K562 (cell line): ENCODE measurements around the gene LHB. TPM values are rescaled to one million over a fixed set of nuclear protein-coding genes. Genes with fewer than 3 reads are reported as not detected.

Source experiments
- ATF7 ChIP-seq: fragments of 450-650 bp; IDR thresholded peaks from 2 replicates; pipeline ENCODE4 v1.7.1; 2014; ENCODE audit warnings: mild to moderate bottlenecking, moderate library complexity
- DDX20 ChIP-seq: fragments of 450-650 bp; IDR thresholded peaks from 2 replicates; pipeline ENCODE4 v1.6.1; 2016; ENCODE audit warnings: missing genetic modification characterization, low read depth, mild to moderate bottlenecking, missing compliant biosample characterization, moderate library complexity
- DEAF1 ChIP-seq: fragments of 450-650 bp; formaldehyde crosslinking; IDR thresholded peaks from 2 replicates; pipeline ENCODE4 v1.4.0; 2020; ENCODE audit warnings: mild to moderate bottlenecking, moderate library complexity
- GABPA ChIP-seq: fragments of 200-800 bp; sonication (Bioruptor generic); conservative IDR thresholded peaks from 2 replicates; pipeline ENCODE4 v1.6.1; 2016; ENCODE audit warnings: low read depth, missing genetic modification characterization, missing compliant biosample characterization
- GMEB1 ChIP-seq: fragments of 250-450 bp; sonication (Bioruptor Pico); IDR thresholded peaks from 2 replicates; pipeline ENCODE4 v1.4.0; 2020; ENCODE audit warnings: mild to moderate bottlenecking
- ID3 ChIP-seq, 2 experiments: fragments of 250-450 bp in 1 of 2; fragments of 450-650 bp in 1 of 2; sonication (Bioruptor Pico) in 1 of 2; IDR thresholded peaks; 2 replicates each; pipeline versions ENCODE4 v1.6.1 to v1.8.0; 2016 to 2021; ENCODE audit warnings: mild to moderate bottlenecking in 2 of 2, moderate library complexity in 2 of 2, missing compliant biosample characterization in 1 of 2, missing genetic modification characterization in 1 of 2
- KLF6 ChIP-seq: fragments of 250-450 bp; sonication (Bioruptor Pico); IDR thresholded peaks from 2 replicates; pipeline ENCODE4 v1.4.0; 2020; ENCODE audit warnings: mild to moderate bottlenecking, moderate library complexity, borderline replicate concordance
- MECOM ChIP-seq: fragments of 250-450 bp; sonication (Bioruptor Pico); IDR thresholded peaks from 2 replicates; pipeline ENCODE4 v1.8.0; 2022; ENCODE audit warnings: inconsistent platforms
- PHF20 ChIP-seq: fragments of 450-650 bp; IDR thresholded peaks from 2 replicates; pipeline ENCODE4 v1.6.1; 2018; ENCODE audit not compliant: partially characterized antibody
- POU5F1 ChIP-seq: fragments of 150-350 bp; IDR thresholded peaks from 2 replicates; pipeline ENCODE4 v1.6.1; 2014; ENCODE audit warnings: borderline replicate concordance, low read length, low read depth, mild to moderate bottlenecking; ENCODE audit not compliant: partially characterized antibody
- RHOXF2B ChIP-seq: fragments of 250-450 bp; sonication (Bioruptor Pico); conservative IDR thresholded peaks from 2 replicates; pipeline ENCODE4 v1.5.1; 2021
- VEZF1 ChIP-seq: fragments of 200-800 bp; sonication (Bioruptor generic); IDR thresholded peaks from 2 replicates; pipeline ENCODE4 v1.6.1; 2017; ENCODE audit warnings: missing genetic modification characterization, missing compliant biosample characterization
- XRCC5 ChIP-seq: fragments of 200-400 bp; formaldehyde crosslinking; IDR thresholded peaks from 2 replicates; pipeline ENCODE4 v1.6.1; 2017; ENCODE audit warnings: low read depth, mild to moderate bottlenecking, low read length
- ZNF197 ChIP-seq: fragments of 200-800 bp; sonication (Bioruptor generic); IDR thresholded peaks from 2 replicates; pipeline ENCODE4 v1.6.1; 2016; ENCODE audit warnings: low read depth, missing genetic modification characterization, missing compliant biosample characterization
- ZNF280A ChIP-seq: fragments of 450-650 bp; IDR thresholded peaks from 2 replicates; pipeline ENCODE4 v1.6.1; 2018; ENCODE audit warnings: mild to moderate bottlenecking, low read depth; ENCODE audit not compliant: partially characterized antibody
- ZNF347 ChIP-seq: fragments of 450-650 bp; formaldehyde crosslinking; IDR thresholded peaks from 2 replicates; pipeline ENCODE4 v1.4.0; 2020; ENCODE audit warnings: low read depth, mild to moderate bottlenecking, moderate library complexity
- ZNF584 ChIP-seq: fragments of 200-800 bp; sonication (Bioruptor generic); IDR thresholded peaks from 2 replicates; pipeline ENCODE4 v1.6.1; 2016; ENCODE audit warnings: low read depth, mild to moderate bottlenecking, missing genetic modification characterization, missing compliant biosample characterization
- ZNF699 ChIP-seq: fragments of 250-450 bp; sonication (Bioruptor Pico); IDR thresholded peaks from 2 replicates; pipeline ENCODE4 v1.8.0; 2021; ENCODE audit warnings: mild to moderate bottlenecking, moderate library complexity; ENCODE audit not compliant: insufficient replicate concordance
- polyA plus RNA-seq, 8 experiments: library from polyadenylated mRNA; depleted of rRNA in 4 of 8; stranded (reverse) in 5 of 8; unstranded in 3 of 8; fragments of >200 nt; fragmentation: Nextera tagmentation in 2 of 8; fragmentation: Illumina TruSeq in 1 of 8; extraction: Ambion mirVana in 2 of 8; extraction: Trizol in 1 of 8; gene quantifications; 2 replicates each; pipeline versions ENCODE4 v1.2.1 to v1.2.3, GENCODE V29; 2011 to 2014; ENCODE audit warnings: inconsistent platforms in 1 of 8, missing spikeins in 1 of 8
- total RNA-seq, 7 experiments: library from RNA; depleted of rRNA in 6 of 7; stranded (reverse); fragments of >200 nt in 6 of 7; fragmentation: Illumina TruSeq in 2 of 7; extraction: Trizol in 2 of 7; gene quantifications; 2 replicates each; pipeline versions ENCODE4 v1.2.1 to v1.2.3, GENCODE V29; 2011 to 2021; ENCODE audit warnings: low replicate concordance in 1 of 7

The LHB gene
- total and polyA plus RNA-seq, 9 of the 15 experiments (the other 6 are each of a cell fraction or from before 2014, with no cell fraction given), result 0.54 TPM; not detected in 8

GRCh38 chr19:48975947-48976847 is 40.7 kb downstream of the LHB start (continued):
- TF ChIP-seq ID3 (CRISPR knock-in tag; IDR thresholded peaks at IDR 0.05), result no peak
- peak; percentile 61; the same call in 1 of the 2 replicates for TF ChIP-seq ID3 (tag; IDR thresholded peaks at IDR 0.05)
- peak; percentile 47 for TF ChIP-seq VEZF1 (CRISPR knock-in tag)
- TF ChIP-seq ZNF347 (CRISPR knock-in tag), result no peak
- TF ChIP-seq GMEB1 (CRISPR knock-in tag), result peak; percentile 37; the same call in 1 of the 2 replicates
- TF ChIP-seq XRCC5, result 0 out of 2 replicates have a peak, but pooled peaks have one; percentile 38
- TF ChIP-seq ZNF699, result no peak
- no peak for TF ChIP-seq PHF20
- TF ChIP-seq MECOM (CRISPR knock-in tag), result 0 out of 2 replicates have a peak, but pooled peaks have one; percentile 31
- TF ChIP-seq DEAF1 (CRISPR knock-in tag), result no peak
- TF ChIP-seq ZNF197 (CRISPR knock-in tag), result peak; percentile 82; the same call in 1 of the 2 replicates
- peak; percentile 54; the same call in 1 of the 2 replicates for TF ChIP-seq KLF6 (CRISPR knock-in tag)
- no peak for TF ChIP-seq RHOXF2B (CRISPR knock-in tag)
- TF ChIP-seq POU5F1, result peak; percentile 24
- peak; percentile 75 for TF ChIP-seq GABPA
- peak; percentile 63; the same call in 1 of the 2 replicates for TF ChIP-seq ZNF584 (CRISPR knock-in tag)
- no peak for TF ChIP-seq ZNF280A
- peak; percentile 53 for TF ChIP-seq ATF7
- TF ChIP-seq DDX20, result 0 out of 2 replicates have a peak, but pooled peaks have one; percentile 57
